NCI-H69 (cell line): Measurements from ENCODE around the gene CTNNA1.

Experiments
- DNase-seq: peaks from one replicate; lab custom pipeline; 2025; lab: John Stamatoyannopoulos, UW

Gene CTNNA1

DNA sequence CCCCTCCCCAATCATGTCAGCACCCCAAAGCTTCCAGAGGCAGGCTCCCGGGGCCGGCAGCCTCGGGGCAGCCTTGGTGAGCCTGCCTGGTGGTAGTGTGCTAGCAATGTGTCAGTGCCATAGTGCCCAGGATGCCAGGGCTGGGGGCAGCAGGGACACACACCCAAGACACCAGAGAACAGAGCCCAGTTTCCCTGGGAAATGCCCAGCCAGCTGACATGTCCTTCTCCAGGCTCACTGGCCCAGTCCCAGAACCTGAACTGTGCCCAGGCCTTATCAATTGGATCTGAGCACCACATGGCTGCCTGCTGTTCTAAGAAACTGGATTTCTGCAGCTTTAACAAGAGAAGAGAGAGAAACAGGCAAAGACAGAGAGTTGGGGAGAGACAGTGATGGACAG lies 196.8 kb downstream of the CTNNA1 start:
- no peak for DNase-seq

DNA sequence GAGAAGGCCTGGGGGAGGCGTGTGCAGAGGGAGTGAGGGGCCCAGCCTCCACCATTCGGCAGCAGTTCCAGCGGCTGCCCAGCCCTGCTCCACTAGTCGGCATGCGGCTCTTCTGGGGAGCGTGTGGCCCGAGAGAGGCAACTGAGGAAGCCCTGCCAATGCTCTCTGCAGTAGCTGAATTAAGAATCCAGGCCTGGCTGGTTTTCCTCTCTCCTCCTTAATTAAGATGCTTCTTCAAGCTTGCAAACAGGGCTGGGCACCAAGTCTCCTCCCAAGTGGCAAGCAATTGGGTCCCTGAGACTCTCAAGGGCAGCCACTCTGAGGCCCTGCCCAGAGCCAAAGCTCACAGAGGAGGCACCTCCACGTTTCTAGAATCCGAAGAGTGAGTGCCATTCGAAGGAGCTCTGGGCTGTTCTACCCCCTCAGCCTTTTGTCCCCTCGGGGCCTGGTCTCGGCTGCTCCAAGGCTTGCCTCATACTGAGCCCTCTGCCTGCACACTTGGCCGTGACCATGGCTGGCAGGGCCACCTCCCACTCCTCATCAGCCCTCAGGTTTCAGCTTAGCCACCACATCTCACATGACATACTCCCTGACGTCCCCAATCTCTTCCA lies 197.3 kb downstream of the CTNNA1 start:
- DNase-seq = no peak

GRCh38 chr5:138951091-138951985 lies 198.1 kb downstream of the CTNNA1 start:
- DNase-seq = no peak

- DNase-seq = no peak
Measured at GRCh38 chr5:138951986-138952735, 198.9 kb downstream of the CTNNA1 start.

DNA sequence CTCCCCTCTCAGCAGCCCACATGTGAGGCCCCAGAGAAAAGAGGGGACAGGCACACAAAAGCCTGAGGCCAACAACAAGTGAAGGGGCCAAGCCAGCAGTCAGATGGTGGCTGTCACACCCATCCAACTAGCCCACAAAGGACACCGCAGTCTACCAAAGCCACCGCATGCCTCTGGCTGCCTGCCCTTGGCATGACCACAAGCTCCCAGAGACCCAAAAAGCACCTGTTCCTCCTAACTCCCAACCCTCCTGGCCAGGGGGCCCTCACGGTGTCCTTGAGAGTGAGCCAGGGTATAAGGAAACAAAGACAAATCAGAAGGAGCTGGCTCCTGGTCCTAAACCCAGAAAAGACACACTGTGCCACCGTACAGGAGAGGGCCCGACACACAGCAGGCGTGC lies 199.7 kb downstream of the CTNNA1 start:
- peak; percentile 68 for DNase-seq

GRCh38 chr5:138953387-138954256 lies 200.4 kb downstream of the CTNNA1 start:
- peak; percentile 98 for DNase-seq

DNA sequence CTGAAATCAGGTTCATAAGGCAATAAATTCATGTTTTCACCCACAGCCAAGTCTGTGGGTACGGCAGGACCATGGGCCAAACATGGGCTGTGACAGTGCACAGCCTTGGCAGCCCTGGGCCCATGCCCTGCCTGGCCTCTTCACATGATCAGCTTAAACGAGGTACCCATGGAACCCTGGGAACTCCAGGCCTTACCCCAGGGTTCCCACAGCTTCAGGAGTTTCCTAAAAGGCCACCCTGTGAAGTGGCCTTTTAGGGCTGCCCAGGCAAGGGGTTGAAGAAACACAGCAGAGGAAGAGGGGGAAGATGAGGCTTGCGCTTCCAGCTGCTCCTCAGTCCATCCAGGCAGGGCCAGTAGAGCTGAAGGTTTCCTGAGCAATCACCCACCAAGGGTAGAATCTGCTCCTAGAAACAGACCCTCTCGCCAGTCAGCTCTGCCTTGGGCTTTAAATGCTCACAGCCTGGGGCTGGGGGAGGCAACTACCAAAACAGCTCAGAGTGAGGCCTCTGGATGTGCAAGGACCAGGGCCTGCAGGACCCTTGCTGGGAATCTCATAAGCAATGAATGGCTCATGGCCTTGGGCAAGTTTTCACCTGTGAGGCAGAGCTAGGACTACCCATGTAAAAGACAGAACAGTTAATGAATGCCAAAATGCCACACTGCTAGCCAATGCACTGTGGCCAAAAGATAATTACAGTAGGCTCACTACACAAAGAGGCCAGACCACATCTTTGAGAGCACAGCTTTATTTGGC lies 201.2 kb downstream of the CTNNA1 start:
- DNase-seq = peak; percentile 100

DNA sequence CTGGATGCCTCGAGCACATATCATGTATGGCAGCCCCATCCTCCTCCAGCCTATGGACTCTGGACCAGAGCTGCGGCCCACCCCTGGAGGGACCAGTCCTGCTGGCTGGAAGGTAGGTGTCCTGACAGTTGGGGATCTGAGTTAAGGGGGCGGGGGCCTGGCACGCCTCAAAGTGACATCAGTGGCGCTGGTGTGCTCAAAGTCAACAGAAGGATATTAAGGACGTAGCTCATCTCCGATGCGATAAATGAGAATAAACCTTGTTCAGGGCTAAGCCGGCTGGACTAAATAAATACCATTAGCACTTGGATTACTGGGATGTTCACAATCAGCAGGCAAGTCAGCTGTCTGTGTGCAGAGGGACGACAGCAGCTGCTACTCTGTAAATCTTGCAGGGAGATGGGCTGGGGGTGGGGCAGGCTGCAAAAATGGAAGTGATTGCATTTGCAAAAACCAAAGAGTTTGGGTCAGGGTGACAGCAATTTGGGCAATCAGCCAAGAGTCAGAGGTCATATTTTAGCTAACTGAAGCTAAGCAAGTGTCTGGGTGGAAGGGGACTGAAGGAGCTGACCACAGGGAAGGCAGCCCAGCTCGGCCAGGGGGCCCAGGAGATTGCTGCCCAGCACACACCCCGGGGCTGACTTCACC lies 201.9 kb downstream of the CTNNA1 start:
- DNase-seq = peak; percentile 100

GRCh38 chr5:138955671-138956295 lies 202.6 kb downstream of the CTNNA1 start:
- DNase-seq = peak; percentile 67

DNA sequence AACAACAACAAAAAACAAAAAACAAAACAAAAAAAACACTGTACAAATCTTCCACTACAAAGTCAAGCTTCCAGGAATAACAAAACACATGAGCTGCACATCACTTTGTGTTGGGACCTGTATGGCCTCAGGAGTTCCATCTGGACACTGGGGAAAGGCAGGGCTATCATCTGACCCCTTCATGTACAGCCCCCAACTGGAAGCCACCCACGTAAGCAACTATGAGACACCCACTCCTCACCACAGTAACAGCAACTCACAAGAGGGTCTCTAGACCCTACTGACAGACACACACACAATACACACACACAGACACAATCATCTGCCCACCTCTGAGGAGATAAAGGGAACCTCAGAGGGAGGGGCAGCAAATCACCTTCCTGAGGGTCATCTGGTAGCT lies 203.6 kb downstream of the CTNNA1 start:
- no peak for DNase-seq

- DNase-seq = peak; percentile 97
Measured at GRCh38 chr5:138960145-138960692, 207.0 kb downstream of the CTNNA1 start.

- DNase-seq = peak; percentile 93
Measured at GRCh38 chr5:138961221-138961620, 208.0 kb downstream of the CTNNA1 start.

DNA sequence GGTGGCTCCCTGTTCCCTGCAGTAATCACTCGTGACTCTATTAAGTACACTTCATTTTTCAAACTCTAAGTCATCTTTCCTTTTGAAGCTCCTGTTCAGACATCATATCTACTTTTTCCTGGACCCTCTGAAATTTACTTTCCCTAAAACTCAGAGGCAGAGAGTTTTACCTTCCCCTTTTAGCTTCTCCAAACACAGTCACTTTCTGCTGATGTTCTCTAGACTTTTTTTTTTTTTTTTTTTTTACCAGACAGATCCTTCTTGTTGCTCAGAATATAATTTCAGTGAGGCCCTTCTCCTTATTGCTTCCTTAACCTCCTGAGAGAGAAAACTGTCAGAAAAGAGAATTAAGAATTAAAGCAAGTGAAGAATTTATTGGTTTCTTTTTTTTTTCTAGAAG lies 208.5 kb downstream of the CTNNA1 start:
- no peak for DNase-seq

GRCh38 chr5:138962614-138963370 lies 209.6 kb downstream of the CTNNA1 start:
- DNase-seq = peak; percentile 83

GRCh38 chr5:138963763-138964371 lies 210.6 kb downstream of the CTNNA1 start:
- peak; percentile 70 for DNase-seq

- DNase-seq = peak; percentile 62
Measured at GRCh38 chr5:138964647-138965201, 211.5 kb downstream of the CTNNA1 start.

DNA sequence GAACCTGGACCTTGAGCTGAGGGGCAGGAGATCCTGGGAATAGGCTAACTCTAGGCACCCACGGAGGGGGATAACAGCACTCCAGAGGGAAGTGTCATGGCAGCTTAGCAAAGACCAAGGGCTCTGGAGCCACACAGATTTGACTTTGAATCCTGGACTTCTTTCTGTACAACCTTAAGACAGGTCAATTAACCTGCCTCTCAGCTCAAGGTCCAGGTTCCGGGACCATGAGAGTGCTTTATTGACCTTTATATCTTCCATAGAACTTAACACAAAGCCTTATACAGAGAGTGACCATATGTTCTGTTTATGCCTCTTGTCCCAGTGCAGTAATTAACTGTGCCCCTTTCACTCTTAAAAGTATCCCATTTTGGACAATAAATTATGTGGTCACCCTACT lies 212.4 kb downstream of the CTNNA1 start:
- DNase-seq = no peak
